HG03103 (cell line): ENCODE data around the gene ITPR2.

Experiments
- ATAC-seq: cut with Tn5 transposase; IDR thresholded peaks from one replicate; pipeline ENCODE4 v1.9.1; 2021; ENCODE audit warnings: low read depth; ENCODE audit not compliant: unreplicated experiment

The ITPR2 gene

DNA sequence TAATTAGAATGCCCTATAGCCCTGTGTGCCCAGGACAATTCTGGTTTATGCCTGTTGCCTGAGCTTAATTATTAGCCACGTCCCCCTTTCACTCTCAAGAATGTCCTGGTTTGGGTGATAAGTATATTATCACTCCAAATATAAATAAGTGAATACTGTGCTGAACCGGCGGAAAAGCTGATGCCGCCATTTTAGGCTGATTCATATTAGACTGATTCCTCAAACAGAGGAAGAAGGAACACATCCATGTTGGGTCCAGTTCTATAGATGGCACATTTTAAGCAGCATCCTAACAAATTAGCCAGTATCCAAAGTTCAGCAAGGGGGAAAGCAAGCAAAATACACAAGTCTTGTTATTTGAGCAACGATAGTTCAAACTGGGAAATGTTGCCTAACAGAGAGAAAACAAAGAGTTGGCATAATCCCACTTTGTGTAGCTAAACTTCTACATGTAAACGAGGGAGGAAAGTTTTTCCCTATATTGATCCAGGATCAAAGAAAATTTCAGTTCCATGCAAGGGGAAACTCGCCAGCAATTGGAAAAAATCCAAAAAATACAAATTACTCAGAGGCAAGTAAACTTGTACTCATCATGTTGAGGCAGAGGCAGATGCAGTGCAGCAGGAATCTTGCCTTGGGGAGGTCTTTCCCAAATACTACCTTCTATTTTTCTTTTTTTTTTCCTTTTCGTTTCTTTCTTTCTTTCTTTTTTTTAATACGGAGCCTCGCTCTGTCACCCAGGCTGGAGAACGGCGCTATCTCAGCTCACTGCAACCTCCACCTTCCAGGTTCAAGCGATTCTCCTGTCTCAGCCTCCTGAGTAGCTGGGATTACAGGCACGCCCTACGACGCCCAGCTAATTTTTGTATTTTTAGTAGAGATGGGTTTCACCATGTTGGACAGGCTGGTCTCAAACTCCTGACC is 96.2 kb downstream of the ITPR2 start:
- ATAC-seq: no peak

DNA sequence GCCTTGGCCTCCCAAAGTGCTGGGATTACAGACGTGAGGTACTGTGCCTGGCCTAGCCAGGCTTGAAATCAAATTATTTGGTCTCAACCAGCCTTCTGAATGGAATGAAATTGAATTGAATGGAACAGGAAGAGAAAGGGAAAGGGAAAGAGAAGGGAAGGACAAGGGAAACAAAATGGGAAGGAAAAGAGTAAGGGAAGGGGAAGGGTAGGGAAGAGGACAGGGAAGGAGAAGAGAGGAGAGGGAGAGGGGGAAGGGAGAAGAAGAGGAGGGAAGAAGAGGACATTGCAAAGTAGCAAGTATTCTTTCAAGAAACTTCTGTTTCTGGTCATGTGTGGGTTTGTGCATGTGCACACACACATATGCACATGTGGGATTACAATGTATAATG is 97.8 kb downstream of the ITPR2 start:
- no peak for ATAC-seq

- no peak for ATAC-seq
Measured at GRCh38 chr12:26734510-26735248, 98.3 kb downstream of the ITPR2 start.

DNA sequence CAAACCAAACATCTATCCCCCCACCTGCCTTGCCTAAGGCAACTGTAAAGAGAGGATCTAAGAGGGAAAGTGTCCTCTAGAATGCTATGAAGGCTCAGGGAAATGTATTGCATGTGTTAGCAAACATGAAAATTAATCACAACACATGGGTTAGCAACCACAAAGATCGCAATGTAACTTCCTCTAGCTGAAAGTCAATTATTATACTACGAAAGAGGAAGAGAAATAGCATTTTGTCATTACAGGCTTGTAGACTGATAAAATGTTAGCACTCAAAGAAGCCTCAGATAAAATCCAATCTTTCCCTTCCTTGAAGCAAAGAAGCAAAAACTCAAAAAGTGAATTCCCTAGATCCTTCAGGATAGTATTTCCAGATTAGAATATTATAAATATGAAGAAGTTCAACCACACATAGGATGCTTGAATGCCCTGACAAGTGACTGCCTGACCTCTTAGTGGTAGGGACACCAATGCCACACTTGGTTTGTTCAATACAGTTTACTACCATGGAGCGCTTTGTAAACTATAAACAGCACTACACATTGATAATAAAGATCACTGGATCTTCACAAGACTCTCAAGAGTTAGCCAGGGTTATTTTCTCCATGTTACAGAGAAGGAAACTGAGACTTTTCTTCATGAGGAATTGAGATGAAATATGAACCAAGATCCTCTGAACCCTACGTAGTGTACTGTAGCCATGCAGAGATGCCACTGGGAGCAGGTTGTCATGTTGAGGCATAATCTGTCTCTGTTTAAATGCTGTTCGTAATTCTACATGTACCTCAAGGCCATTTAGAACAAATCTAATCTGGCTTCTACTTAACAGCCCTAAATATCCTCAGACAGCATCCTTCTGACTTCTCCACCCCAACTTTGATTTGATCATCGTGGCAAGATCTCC is 100.7 kb downstream of the ITPR2 start:
- peak; percentile 65 for ATAC-seq

GRCh38 chr12:26730481-26731350 is 102.3 kb downstream of the ITPR2 start:
- ATAC-seq: no peak

DNA sequence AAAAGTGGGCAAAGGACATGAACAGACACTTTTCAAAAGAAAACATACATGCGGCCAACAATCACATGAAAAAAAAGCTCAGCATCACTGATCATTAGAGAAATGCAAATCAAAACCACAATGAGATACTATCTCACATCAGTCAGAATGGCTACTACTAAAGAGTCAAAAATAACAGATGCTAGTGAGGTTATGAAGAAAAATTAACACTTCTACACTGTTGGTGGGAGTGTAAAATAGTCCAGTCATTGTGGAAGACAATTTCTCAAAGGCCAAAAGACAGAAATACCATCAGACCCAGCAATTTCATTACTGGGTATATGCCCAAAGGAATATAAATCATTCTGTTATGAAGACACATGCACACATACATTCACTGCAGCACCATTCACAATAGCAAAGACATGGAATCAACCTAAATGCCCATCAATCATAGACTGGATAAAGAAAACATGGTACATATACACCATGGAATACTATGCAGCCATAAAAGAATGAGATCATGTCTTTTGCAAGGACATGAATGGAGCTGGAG is 103.8 kb downstream of the ITPR2 start:
- peak; percentile 33 for ATAC-seq

- no peak for ATAC-seq
Measured at GRCh38 chr12:26728205-26729050, 104.6 kb downstream of the ITPR2 start.

- no peak for ATAC-seq
Measured at GRCh38 chr12:26727482-26728204, 105.4 kb downstream of the ITPR2 start.

DNA sequence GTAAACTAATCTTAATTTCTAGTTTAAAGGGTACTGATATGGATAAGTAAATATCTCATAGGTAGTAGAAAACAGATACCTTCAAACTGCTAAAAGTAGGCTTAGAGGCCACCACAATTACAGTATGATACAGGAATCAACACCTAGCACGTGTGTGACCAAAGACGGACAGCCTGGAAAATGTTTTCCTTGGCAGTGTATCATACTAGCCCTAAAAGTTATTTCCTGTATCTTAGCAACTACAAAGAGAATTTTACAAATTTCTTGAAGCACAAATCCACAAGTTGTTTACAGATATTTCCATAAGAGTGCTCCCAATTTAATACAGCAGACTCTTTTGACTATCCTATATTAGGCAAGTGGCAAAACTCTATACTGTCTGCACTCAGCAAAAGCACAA is 106.0 kb downstream of the ITPR2 start:
- ATAC-seq: no peak

DNA sequence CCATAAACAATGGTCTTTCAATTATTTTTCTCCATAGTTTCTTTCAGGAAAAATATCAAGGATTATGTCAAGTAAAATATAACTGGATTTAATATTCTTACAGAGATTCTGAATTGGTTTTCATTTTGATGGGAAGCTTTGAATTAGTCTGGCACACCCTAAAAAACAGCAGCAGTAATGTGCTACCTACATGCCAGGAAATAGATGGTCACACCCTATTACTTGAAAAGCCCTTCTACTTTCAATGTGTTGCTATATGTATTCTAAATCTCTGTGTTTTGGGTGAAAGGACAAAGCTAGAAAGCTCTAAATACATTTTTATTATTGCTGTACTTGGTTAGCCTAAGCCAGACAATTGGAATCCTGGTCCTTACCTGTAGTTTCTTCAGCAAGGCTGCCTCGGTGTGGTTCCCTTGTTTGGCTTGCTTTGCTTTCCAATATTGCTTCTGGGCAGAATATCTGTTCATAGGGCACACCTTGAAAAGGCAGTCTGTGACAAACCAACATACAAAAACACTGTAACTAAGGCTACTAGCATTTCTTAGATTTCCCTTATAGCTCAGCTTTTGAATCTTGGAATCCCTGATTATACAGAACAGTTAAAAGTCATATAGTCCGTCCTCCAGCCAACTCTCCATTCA is 107.6 kb downstream of the ITPR2 start:
- no peak for ATAC-seq

GRCh38 chr12:26724309-26724702 is 108.7 kb downstream of the ITPR2 start:
- no peak for ATAC-seq

DNA sequence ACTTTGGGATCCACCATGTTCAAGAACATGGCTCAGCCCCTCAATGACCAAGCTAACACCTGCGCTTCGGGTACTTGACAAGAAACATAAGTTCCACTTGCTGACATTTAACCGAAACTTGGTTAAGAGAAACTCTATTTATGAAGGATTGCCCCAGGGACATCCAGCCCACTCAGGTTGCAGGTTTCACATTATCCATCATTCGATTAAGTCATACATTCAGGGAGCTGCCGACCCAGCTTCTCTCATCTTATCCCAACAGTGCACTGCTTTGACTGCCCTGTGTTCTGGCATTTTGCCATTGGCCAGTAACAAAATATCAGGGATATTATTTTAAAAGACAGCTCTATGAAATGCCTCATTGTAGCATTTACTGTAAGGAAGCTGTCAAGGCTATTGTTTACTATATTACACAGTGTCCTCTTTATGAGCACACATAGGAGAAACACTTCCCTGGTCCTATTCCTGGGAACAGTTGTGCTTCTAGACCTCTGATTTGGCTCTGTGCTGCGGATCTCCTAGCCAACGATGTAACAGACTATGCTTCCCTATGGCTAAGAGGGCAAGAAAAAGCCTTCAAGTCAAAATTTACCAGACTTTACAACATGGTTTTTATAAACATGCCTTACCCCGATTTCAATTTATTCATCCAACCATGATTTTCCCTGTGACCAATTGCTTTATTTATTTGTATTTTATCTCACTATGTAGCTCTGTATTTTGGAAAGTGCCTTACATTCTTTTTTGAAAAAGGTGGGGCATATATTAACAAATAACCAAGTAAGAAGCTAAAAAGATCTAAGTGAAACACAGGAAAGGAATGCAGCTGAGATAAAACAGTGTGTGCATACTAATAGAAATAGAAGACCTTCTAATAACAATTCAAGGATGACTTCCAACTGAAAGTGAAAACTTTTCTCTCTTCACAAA is 109.3 kb downstream of the ITPR2 start:
- no peak for ATAC-seq

- ATAC-seq: no peak
Measured at GRCh38 chr12:26721800-26722199, 111.2 kb downstream of the ITPR2 start.

GRCh38 chr12:26719852-26720251 is 113.1 kb downstream of the ITPR2 start:
- ATAC-seq: no peak

DNA sequence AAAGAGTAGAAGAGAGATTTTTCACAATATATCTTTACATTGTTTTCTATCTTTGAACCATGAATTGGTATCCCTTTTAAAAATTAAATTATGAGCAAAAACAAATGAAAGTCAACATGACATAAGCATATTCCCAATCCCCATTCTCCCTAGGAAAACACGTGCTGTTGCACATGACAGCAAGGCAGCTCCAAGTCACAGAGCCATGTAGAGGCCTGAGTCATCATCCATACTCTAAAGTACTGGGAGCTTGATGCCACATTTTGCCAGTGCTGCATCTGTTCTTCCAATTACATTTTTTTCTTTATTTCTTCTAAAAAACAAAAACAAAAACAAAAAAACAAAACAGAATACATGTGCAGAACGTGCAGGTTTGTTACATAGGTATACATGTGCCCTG is 115.2 kb downstream of the ITPR2 start:
- ATAC-seq: no peak

DNA sequence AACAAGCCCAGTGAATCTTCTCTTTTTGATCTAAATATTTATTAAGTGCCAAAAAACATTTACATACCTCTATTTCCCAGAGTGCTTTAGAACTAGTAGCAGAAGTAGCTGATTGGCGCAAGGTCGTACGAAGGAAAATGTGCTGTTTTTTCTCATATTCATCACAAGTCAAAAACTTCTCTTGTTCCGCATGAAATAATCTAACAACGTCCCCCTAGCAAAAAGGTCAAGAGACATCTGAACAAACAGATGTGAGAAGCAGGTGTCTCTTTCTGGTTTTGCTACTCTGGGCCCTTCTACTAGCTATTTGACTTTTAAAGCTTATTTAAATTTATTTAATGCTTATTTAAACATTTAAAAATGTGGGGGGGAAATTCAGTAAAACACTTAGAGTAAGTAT is 117.8 kb downstream of the ITPR2 start:
- ATAC-seq: no peak
